HCT116 (cell line): ENCODE results near the gene KRTAP12-4. TPM values are rescaled to one million over a fixed set of nuclear protein-coding genes. Genes with fewer than 3 reads are reported as not detected.

Source experiments
- ATAC-seq: fragments of 200-7000 bp; cut with Tn5 transposase; 2 replicates; pipeline ENCODE4 v1.9.1; 2020; ENCODE audit warnings: mild to moderate bottlenecking, moderate library complexity
- BruUV-seq: library from RNA; stranded (reverse); fragments of 400-500 nt; replicated peaks from 2 replicates; lab custom pipeline; 2021; lab: Mats Ljungman, UMichigan
- CTCF ChIA-PET: fragments of 300-600 bp; sonication (Branson Sonifier 250); formaldehyde crosslinking; loops from one replicate; lab custom pipeline; 2021; ENCODE audit warnings: antibody characterized with exemption; lab: Charles Lee
- POLR2A ChIA-PET: fragments of 300-600, 350-600 bp; sonication (Branson Sonifier 250); formaldehyde crosslinking; loops from one replicate; lab custom pipeline; 2021; ENCODE audit warnings: antibody characterized with exemption; lab: Charles Lee
- RAD21 ChIA-PET, 2 experiments: fragments of 300-600 bp; sonication (Branson Sonifier 250); formaldehyde crosslinking; loops; one replicate each; lab custom pipeline; 2023; ENCODE audit warnings: low total read pairs in 2 of 2; ENCODE audit not compliant: uncharacterized antibody in 2 of 2, unreplicated experiment in 2 of 2, low non-redundant PET in 1 of 2; lab: Charles Lee
- DNase-seq: peaks from one replicate; pipeline ENCODE4 v3.0.0-alpha.2; 2010; ENCODE audit warnings: low read depth, low spot score
- H2AFZ ChIP-seq: fragments of 200-600 bp; shearing (Covaris generic), sonication (generic); 2 replicates; pipeline ENCODE4 v1.6.1; 2017; ENCODE audit warnings: low read depth, mixed run types, mixed read lengths, antibody characterized with exemption, low read length; ENCODE audit not compliant: poor library complexity, severe bottlenecking
- H3K27ac ChIP-seq: 2 replicates; pipeline ENCODE4 v1.5.1; 2012; ENCODE audit warnings: low read depth, low read length
- H3K27me3 ChIP-seq: fragments of 200-600 bp; sonication (generic); 2 replicates; pipeline ENCODE4 v1.6.1; 2016; ENCODE audit warnings: mixed run types, low read length, mixed read lengths; ENCODE audit not compliant: insufficient read depth
- H3K36me3 ChIP-seq, 2 experiments: fragments of 200-500 bp in 1 of 2; fragments of 200-600 bp in 1 of 2; sonication (Bioruptor generic) in 1 of 2; sonication (generic) in 1 of 2; 2 replicates each; pipeline versions ENCODE4 v1.5.1 to v1.6.1; 2014 to 2016; ENCODE audit warnings: low read length in 2 of 2, inconsistent platforms in 1 of 2, mixed read lengths in 1 of 2, mixed run types in 1 of 2; ENCODE audit not compliant: insufficient read depth in 2 of 2, control insufficient read depth in 1 of 2
- H3K4me1 ChIP-seq, 2 experiments: fragments of 200-600 bp in 1 of 2; sonication (generic) in 1 of 2; 2 replicates each; pipeline versions ENCODE4 v1.5.1 to v1.6.1; 2012 to 2017; ENCODE audit warnings: low read length in 2 of 2, inconsistent platforms in 1 of 2, mild to moderate bottlenecking in 1 of 2, mixed read lengths in 1 of 2, mixed run types in 1 of 2, moderate library complexity in 1 of 2; ENCODE audit not compliant: insufficient read depth in 2 of 2, control insufficient read depth in 1 of 2
- H3K4me2 ChIP-seq: fragments of 200-600 bp; sonication (generic); 2 replicates; pipeline ENCODE4 v1.6.1; 2017; ENCODE audit warnings: mixed run types, low read length, mixed read lengths
- H3K4me3 ChIP-seq, 2 experiments: fragments of 200-600 bp in 1 of 2; sonication (generic) in 1 of 2; replicated peaks in 1 of 2; 2 replicates each; pipeline ENCODE4 v1.5.1; 2011 to 2016; ENCODE audit warnings: low read length in 2 of 2, control low read depth in 1 of 2, low read depth in 1 of 2, mild to moderate bottlenecking in 1 of 2, mixed read lengths in 1 of 2, mixed run types in 1 of 2
- H3K79me2 ChIP-seq: fragments of 200-600 bp; sonication (generic); 2 replicates; pipeline ENCODE4 v1.6.1; 2017; ENCODE audit warnings: mild to moderate bottlenecking, mixed run types, low read length, moderate library complexity, mixed read lengths; ENCODE audit not compliant: insufficient read depth
- H3K9ac ChIP-seq: fragments of 200-600 bp; sonication (generic); 2 replicates; pipeline ENCODE4 v1.6.1; 2016; ENCODE audit warnings: low read length, mixed read lengths
- H3K9me2 ChIP-seq: fragments of 200-600 bp; sonication (generic), shearing (Covaris generic); 2 replicates; pipeline ENCODE4 v1.6.1; 2017; ENCODE audit warnings: mixed run types, mild to moderate bottlenecking, moderate library complexity; ENCODE audit not compliant: insufficient read depth
- H3K9me3 ChIP-seq, 2 experiments: fragments of 200-500 bp in 1 of 2; fragments of 200-600 bp in 1 of 2; sonication (Bioruptor generic) in 1 of 2; sonication (generic) in 1 of 2; 2 replicates each; pipeline ENCODE4 v1.6.1; 2014 to 2017; ENCODE audit warnings: low read length in 2 of 2, mixed read lengths in 2 of 2, inconsistent platforms in 1 of 2, low read depth in 1 of 2, mild to moderate bottlenecking in 1 of 2, mixed run types in 1 of 2, moderate library complexity in 1 of 2; ENCODE audit not compliant: control insufficient read depth in 1 of 2, insufficient read depth in 1 of 2
- H4K20me1 ChIP-seq: fragments of 200-600 bp; sonication (generic), shearing (Covaris generic); 2 replicates; pipeline ENCODE4 v1.6.1; 2017; ENCODE audit warnings: mixed run types, mild to moderate bottlenecking, moderate library complexity; ENCODE audit not compliant: insufficient read depth
- ATF3 ChIP-seq: IDR thresholded peaks from 2 replicates; pipeline ENCODE4 v1.6.1; 2012
- CBX3 ChIP-seq: IDR thresholded peaks from 2 replicates; pipeline ENCODE4 v1.6.1; 2012; ENCODE audit warnings: low read depth
- CEBPB ChIP-seq: IDR thresholded peaks from 2 replicates; pipeline ENCODE4 v1.6.1; 2012; ENCODE audit warnings: low read depth
- CTCF ChIP-seq, 3 experiments: fragments of 200-600 bp in 1 of 3; sonication (generic) in 1 of 3; IDR thresholded peaks in 2 of 3; conservative IDR thresholded peaks in 1 of 3; 2 replicates each; pipeline ENCODE4 v1.5.1; 2012 to 2017; ENCODE audit warnings: low read depth in 2 of 3, low read length in 2 of 3, antibody characterized with exemption in 1 of 3, borderline replicate concordance in 1 of 3, control low read depth in 1 of 3, mild to moderate bottlenecking in 1 of 3, mixed read lengths in 1 of 3, mixed run types in 1 of 3, moderate library complexity in 1 of 3; ENCODE audit not compliant: insufficient read depth in 1 of 3
- EGR1 ChIP-seq: IDR thresholded peaks from 2 replicates; pipeline ENCODE4 v1.6.1; 2012; ENCODE audit warnings: low read depth
- EZH2 ChIP-seq: fragments of 200-600 bp; sonication (generic); IDR thresholded peaks from 2 replicates; pipeline ENCODE4 v1.6.1; 2017; ENCODE audit warnings: antibody characterized with exemption, mixed run types
- EZH2phosphoT487 ChIP-seq: fragments of 200-600 bp; IDR thresholded peaks from 2 replicates; pipeline ENCODE4 v1.6.1; 2018; ENCODE audit warnings: antibody characterized with exemption, borderline replicate concordance
- FOSL1 ChIP-seq: IDR thresholded peaks from 2 replicates; pipeline ENCODE4 v1.6.1; 2012; ENCODE audit warnings: low read depth
- MAX ChIP-seq: IDR thresholded peaks from 2 replicates; pipeline ENCODE4 v1.6.1; 2012
- POLR2A ChIP-seq: IDR thresholded peaks from 2 replicates; pipeline ENCODE4 v1.7.0; 2011; ENCODE audit warnings: borderline replicate concordance; ENCODE audit not compliant: insufficient read depth, insufficient read length; ENCODE audit errors: extremely low read depth
- POLR2AphosphoS5 ChIP-seq: IDR thresholded peaks from 2 replicates; pipeline ENCODE4 v1.6.1; 2011; ENCODE audit warnings: mild to moderate bottlenecking, low read depth, low read length, moderate library complexity
- RAD21 ChIP-seq: IDR thresholded peaks from 2 replicates; pipeline ENCODE4 v1.6.1; 2012; ENCODE audit warnings: low read depth, mild to moderate bottlenecking
- REST ChIP-seq: IDR thresholded peaks from 2 replicates; pipeline ENCODE4 v1.6.1; 2012; ENCODE audit warnings: low read depth
- SIN3A ChIP-seq: IDR thresholded peaks from 2 replicates; pipeline ENCODE4 v1.6.1; 2012; ENCODE audit warnings: low read depth
- SP1 ChIP-seq: IDR thresholded peaks from 2 replicates; pipeline ENCODE4 v1.6.1; 2012; ENCODE audit warnings: low read depth
- SRF ChIP-seq: IDR thresholded peaks from 2 replicates; pipeline ENCODE4 v1.6.1; 2012; ENCODE audit warnings: low read depth
- TCF7L2 ChIP-seq: IDR thresholded peaks from 2 replicates; pipeline ENCODE4 v1.7.0; 2011; ENCODE audit warnings: borderline replicate concordance, inconsistent platforms; ENCODE audit not compliant: insufficient read depth, insufficient read length; ENCODE audit errors: extremely low read depth
- ZFX ChIP-seq: fragments of 450-650 bp; IDR thresholded peaks from 2 replicates; pipeline ENCODE4 v1.6.1; 2017
- ZNF274 ChIP-seq: fragments of 200-500 bp; sonication (Bioruptor generic); IDR thresholded peaks from 2 replicates; pipeline ENCODE4 v1.6.1; 2014; ENCODE audit warnings: mild to moderate bottlenecking, low read depth, low read length, inconsistent platforms
- intact Hi-C: fragments of 100-400 bp; cut with micrococcal nuclease; formaldehyde crosslinking; loops from 2 replicates; pipeline ENCODE4 v1.10.0; 2022
- total RNA-seq: library from RNA; stranded (reverse); gene quantifications from one replicate; pipeline ENCODE4 v1.2.1, GENCODE V29; 2021; ENCODE audit not compliant: unreplicated experiment

KRTAP12-4 gene
- total RNA-seq, 1 experiment from 2014 or later = not detected

- RAD21 ChIA-PET = no interaction called here
- Histone ChIP-seq H3K9me3 (no peaks in the 10 kb centered on the region), H3K4me2 (no peak overlapping the region), H3K27ac (no peak overlapping the region), H3K9me2 (no peaks in the 10 kb centered on the region), H3K4me3 (no peak overlapping the region), H3K79me2 (no peaks in the 10 kb centered on the region), H4K20me1 (no peaks in the 10 kb centered on the region), H3K27me3 (peaks cover 10% of the 10 kb centered on the region; the same call in 1 of the 2 replicates), H3K9ac (no peak overlapping the region), H2AFZ (no peak overlapping the region), H3K4me1 (no peaks in the 10 kb centered on the region), H3K36me3 (no peaks in the 10 kb centered on the region)
- CTCF ChIA-PET = no interaction called here
- BruUV-seq = no TSS peak
- no peak for ATAC-seq
- POLR2A ChIA-PET = no interaction called here
- no peak for TF ChIP-seq MAX
- TF ChIP-seq ATF3 = no peak
- no peak for TF ChIP-seq TCF7L2
- TF ChIP-seq EZH2 = no peak
- TF ChIP-seq CTCF (IDR thresholded peaks at IDR 0.05 in 2 of 3, conservative IDR thresholded peaks at IDR 0.05 in 1 of 3; ENCODE audit: borderline replicate concordance in 1 of 3, insufficient read depth in 1 of 3, low read depth in 2 of 3, low read length in 2 of 3) = no peak
- no peak for TF ChIP-seq SP1
- TF ChIP-seq EZH2phosphoT487 = no peak
- TF ChIP-seq ZFX = no peak
- no peak for TF ChIP-seq POLR2AphosphoS5
- TF ChIP-seq CEBPB = no peak
- no peak for TF ChIP-seq POLR2A
- no peak for TF ChIP-seq SRF
- TF ChIP-seq SIN3A = no peak
- no peak for TF ChIP-seq CBX3
- TF ChIP-seq FOSL1 = no peak
- TF ChIP-seq REST = no peak
- no peak for TF ChIP-seq RAD21
- TF ChIP-seq EGR1 = no peak
- TF ChIP-seq ZNF274 = no peak
- intact Hi-C loops = no loop called here
- no peak for DNase-seq
Observed at GRCh38 chr21:44702111-44702972, 47.9 kb upstream of the KRTAP12-4 start.
